Caki2 (cell line): ENCODE data around the gene RARS1. TPM values are rescaled to one million over a fixed set of nuclear protein-coding genes. Genes with fewer than 3 reads are reported as not detected.

Experiments
- DNase-seq: peaks from one replicate; pipeline ENCODE4 v3.0.0-alpha.2; 2015; ENCODE audit warnings: low read depth
- in situ Hi-C: cut with HindIII; loops from 2 replicates; pipeline ENCODE4 v1.10.0; 2016; ENCODE audit warnings: low sequenced_read_pairs, low pct_unique_long_range_greater_than_20kb, mixed read lengths
- total RNA-seq: library from RNA; depleted of rRNA; stranded (reverse); fragments of >200 nt; shearing (Covaris generic); gene quantifications from 2 replicates; pipeline ENCODE4 v1.2.3, GENCODE V29; 2014; ENCODE audit warnings: low replicate concordance; rRNA removed

RARS1 gene
- total RNA-seq: 248 and 273 TPM in 2 replicates

DNA sequence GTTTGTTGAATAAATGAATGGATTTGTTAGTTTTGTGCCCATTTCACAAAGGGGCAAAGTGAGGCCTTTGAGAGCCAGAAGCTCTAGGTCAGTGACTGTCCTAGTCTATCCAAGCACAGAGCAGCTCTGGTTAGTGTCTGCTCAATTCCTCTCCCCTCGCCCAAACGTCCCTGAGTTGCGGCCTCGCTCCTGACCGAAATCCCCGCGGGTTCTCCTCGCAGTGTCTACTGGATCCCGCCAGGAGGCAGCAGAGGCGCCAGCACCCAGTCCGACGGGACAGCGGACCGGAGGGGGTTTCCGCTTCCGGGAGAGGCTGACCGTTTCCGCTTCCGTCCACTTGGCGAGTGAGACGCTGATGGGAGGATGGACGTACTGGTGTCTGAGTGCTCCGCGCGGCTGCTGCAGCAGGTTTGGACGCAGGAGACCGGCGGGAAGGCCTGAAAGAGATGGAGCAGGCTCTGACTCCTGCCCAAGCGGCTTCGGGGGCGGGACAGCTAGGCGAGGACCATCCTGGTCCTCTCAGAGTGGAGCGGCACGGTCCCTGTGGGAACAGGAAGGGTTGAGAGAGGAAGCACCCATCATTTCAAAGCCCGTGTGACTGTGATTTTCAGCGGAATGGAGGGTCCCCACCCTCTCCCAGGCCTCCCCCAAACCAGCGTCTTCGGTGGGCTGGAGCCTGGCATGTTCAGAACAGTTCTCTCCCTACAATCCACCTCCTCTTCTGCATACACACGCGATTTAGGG is at the start of gene RARS1:
RARS1 (plus strand) TSS at position 336 of the 744 bp plus-strand sequence; CDS start at position 364, 28 bp downstream.
- DNase-seq: peak; percentile 93
- in situ Hi-C loops: no loop called here

DNA sequence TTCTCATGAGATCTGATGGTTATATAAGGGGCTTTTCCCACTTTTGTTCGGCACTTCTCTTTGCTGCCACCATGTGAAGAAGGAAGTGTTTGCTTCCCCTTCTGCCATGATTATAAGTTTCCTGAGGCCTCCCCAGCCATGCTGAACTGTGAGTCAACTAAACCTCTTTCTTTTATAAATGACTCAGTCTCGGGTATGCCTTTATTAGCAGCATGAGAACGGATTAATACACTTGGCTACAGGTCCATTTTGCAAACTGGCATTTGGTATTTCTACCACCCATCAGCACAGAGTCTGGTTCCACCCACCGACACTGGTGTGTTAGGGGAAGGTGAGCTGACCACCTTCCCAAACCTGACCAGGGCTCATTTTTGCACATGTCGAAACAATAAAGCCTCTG is 47.9 kb upstream of the RARS1 start:
- DNase-seq: no peak
- in situ Hi-C loops: no loop called here

DNA sequence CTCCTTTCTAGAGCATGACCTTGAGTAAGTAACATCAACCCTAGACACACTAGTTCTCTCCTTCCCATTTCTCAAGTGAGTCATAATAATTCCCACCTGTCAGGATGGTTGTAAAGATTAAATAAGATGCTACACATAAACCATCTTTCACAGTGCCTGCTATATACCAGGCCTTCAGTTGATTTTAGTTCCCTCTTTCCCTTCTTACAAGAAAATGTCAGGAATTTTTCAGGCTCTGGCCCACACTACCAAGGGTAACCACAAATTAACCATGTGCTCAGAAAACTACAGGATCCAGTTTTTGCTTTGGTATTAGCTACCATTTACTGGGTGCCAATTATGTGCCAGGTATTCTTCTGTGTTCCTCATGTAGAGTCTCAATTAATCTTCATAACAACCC is 42.7 kb upstream of the RARS1 start:
- in situ Hi-C loops: no loop called here
- DNase-seq: no peak

DNA sequence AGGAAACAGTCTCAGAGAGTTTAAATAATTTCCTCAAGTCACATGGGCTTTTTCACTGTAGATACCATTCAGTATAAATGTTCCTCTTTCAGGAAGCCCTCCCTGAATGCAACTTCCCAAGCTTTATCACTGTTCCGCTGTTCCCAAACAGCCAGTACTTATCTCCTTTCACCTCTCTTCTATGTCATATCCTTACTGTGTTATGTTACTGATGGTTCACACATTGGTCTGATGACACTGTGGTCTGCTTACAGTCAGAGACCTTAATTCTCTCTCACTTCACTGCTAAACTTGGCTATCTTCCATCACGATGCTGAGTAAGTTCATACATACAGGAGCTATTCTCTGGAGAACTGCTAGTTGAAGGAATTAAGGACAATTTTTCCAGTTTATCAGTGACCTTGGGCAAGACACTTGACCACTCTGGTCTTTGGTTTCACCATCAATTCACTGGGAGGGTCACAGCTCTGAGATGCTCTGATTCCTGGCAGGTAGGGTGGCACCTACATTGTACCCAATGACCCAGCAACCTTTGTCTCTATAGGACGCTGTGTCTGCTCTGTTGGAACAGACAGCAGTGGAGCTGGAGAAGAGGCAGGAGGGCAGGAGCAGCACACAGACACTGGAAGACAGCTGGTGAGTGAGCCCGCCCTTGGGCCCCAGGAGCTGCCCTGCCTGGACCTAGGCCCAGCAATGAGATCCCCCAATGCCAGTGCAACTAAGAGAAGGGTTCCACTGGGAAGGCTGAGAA is 42.1 kb upstream of the RARS1 start:
- no peak for DNase-seq
- in situ Hi-C loops: no loop called here

DNA sequence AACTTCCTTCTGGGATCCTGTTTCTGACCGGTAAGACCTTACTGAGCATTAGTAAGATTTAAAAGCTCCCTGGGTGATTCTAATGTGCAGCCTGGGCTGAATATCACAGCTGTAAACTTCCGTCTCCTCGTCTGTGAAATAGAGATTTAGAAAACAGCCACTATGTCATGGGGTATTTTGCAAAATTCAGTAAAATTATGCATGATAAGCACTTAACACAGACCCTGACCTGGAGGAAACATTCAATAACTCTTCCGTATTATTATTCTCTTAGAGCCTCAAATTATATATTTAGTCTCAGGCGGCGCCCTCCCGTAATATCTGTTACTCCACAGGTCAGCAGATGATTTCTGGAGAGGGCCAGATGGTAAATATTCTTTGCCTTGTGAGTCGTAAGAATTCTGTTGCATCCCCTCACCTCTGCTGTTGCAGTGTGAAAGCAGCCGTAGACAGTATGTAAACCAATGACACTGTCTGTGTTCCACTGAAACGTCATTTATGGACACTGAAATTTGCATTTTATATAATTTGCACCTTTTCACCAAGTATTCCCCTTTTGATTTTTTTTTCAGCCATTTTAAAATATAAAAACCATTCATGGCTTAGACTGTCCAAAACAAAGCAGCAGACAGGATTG is 39.2 kb upstream of the RARS1 start:
- no peak for DNase-seq
- in situ Hi-C loops: no loop called here

DNA sequence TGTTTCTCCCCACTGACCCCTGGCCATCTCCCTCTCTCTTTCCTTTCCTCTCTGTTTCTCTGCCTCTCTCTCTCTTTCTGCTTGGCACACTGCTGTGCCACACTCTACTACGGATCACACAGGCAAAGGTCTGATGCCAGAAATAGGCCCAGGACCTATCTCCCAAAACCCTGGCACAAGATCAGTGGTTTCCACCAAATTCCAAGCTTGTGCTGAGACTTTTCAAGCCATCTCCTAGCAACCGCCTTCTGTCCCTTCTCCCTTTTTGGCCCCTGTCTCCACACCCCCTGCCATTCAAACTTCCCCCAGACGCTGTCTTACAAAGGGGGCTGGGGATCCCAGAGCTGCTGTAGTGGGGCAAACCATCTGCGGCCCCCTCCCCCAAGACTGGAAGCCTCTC is 38.5 kb upstream of the RARS1 start:
- in situ Hi-C loops: no loop called here
- no peak for DNase-seq

DNA sequence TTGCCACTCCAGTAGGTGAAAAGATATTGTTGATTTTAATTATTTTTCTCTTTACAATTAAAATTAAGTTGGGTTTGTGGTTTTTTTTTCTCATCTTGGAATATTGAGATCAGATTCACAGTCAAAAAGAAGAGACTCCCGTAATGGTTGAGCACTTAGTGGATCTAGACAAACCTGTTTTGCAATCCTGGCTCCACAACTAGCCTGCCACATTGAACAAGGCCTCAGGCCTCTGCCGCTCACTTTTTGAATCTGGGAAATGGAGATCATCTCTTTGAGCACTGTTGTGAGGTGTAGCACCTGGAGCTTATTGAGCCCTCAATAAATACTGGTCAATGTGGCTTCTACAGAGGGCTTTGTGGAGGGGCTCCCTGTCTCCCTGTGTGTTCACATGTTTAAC is 37.1 kb upstream of the RARS1 start:
- in situ Hi-C loops: no loop called here
- DNase-seq: no peak

DNA sequence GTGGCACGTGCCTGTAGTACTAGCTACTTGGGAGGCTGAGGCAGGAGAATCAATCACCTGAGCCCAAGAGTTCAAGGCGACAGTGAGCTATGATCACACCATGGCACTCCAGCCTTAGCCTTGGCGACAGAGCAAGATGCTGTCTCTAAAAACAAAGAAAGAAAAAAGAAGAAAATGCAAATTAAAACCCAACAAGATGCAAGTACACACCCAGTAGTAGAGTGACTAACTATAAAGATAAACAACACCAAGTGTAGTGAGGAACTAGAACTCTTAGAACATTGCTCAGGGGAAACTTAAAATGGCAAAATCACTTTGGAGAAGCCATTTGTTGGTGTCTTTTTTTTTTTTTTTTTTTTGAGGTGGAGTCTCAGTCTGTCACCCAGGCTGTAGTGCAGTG is 34.7 kb upstream of the RARS1 start:
- DNase-seq: no peak
- in situ Hi-C loops: no loop called here

DNA sequence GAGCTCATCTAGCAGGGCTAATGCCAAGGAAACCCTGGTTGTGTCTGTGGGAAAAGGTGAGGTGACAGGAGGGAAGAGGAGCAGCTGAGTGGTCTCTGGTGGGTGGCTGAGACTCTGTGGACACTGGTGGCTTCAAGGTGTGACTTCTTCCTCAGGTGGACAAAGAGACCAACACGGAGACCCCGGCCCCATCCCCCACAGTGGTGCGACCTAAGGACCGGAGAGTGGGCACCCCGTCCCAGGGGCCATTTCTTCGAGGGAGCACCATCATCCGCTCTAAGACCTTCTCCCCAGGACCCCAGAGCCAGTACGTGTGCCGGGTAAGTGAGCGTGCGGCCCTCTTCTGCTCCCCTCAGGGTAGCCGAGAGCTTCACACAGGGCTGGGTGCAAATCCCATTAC is 31.1 kb upstream of the RARS1 start:
- DNase-seq: no peak
- in situ Hi-C loops: no loop called here

DNA sequence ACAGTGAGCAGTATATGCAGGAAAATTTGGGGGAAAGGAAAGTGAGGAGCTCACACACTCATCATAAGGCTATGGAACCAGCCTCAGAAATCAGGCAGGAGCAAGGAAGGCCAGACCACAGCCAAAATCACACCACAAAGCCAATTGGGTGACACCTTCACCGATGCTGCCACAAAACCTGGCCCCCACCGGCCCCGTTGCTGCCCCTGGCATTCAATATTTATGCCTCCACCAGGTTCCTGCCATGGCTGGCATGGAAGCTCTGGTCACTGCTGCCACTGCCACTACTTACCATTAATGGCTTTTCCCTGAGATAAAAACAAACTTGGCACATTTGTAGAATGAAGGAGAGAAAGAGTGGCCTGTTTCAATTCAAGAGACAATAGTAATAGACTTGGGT is 28.7 kb upstream of the RARS1 start:
- DNase-seq: no peak
- in situ Hi-C loops: no loop called here

DNA sequence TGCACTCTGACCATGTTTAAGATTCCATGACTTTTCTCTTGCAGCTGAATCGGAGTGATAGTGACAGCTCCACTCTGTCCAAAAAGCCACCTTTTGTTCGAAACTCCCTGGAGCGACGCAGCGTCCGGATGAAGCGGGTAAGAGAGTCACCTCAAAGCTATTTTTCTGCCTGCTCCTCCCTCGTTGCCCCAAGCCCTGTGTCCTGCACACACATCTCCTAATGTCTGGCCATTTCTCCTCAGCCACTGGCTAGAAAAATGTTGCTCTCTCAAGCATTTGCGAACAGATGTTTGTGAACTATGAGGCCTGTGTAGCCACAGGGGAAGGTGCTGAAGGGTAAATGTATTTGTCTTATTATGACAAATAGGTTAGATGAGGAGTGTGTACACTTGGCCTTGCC is 25.7 kb upstream of the RARS1 start:
- no peak for DNase-seq
- in situ Hi-C loops: no loop called here

DNA sequence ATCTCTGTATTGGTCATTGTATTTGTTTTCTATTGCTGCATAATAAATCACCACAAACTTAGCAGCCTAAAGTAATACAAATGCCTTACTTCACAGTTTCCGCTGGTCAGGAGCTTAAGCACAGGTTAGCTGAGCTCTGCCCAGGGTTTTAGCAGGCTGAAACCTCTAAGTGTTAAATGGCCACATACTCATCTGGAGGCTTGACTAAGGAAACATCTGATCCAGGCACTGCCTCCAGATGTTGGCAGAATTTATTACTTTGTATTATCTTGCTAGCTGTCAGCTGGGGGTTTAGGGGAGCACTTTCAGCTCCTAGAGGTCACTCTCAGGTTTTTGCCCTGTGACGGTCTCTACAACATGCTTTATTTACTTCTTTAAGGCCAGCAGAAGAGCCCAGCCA is 23.2 kb upstream of the RARS1 start:
- in situ Hi-C loops: no loop called here
- DNase-seq: no peak

DNA sequence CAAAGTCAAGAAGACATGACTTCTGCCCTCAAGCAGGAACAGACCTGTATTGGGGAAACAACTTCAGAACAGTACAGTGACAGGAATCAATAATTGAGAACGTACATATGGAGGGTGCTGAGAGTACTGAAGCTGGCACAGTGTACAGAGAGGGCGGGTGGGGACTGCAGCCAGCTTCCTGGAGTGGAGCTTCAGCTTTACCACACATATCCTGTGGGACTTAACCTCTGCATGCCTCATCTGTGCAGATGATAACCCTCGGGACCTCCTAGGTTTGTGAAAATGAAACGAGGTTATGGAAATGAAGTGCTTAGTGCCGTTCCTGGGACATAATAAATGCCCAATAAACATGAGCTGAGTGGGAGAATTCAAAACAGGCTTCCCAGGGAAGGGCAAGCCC is 22.1 kb upstream of the RARS1 start:
- in situ Hi-C loops: no loop called here
- DNase-seq: no peak

DNA sequence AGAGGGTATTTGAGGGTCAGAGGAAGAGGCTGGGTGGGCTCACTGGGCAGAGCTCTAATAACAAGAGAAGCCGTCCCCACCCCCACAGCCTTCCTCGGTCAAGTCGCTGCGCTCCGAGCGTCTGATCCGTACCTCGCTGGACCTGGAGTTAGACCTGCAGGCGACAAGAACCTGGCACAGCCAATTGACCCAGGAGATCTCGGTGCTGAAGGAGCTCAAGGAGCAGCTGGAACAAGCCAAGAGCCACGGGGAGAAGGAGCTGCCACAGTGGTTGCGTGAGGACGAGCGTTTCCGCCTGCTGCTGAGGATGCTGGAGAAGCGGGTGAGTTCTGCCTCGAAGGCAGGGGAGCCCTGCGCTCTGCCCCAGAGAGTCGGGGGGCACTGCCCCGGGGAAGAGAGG is 21.6 kb upstream of the RARS1 start:
- DNase-seq: no peak
- in situ Hi-C loops: no loop called here

DNA sequence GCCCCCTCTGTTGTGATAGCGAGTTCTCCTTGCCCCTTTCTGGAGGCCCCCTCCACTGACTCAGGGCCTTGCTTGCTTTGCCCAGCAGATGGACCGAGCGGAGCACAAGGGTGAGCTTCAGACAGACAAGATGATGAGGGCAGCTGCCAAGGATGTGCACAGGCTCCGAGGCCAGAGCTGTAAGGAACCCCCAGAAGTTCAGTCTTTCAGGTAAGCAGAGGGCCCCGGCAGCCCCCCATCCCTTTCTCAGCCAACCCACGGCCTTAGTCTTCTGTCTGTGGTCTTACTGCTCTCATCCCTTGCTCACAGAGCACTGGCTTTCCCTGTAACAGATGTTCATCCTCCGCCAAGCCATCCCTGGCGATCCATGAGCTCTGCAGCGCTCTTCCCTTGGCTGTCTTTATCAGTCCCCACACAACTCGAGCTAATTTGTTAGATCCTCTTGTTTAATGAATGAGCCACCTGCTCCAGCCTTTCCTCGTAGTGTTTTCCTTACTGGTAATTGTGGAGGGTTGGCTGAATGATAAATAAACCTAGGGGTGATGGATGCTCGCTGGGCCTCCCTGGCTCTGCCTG is 18.4 kb upstream of the RARS1 start:
- in situ Hi-C loops: no loop called here
- no peak for DNase-seq

DNA sequence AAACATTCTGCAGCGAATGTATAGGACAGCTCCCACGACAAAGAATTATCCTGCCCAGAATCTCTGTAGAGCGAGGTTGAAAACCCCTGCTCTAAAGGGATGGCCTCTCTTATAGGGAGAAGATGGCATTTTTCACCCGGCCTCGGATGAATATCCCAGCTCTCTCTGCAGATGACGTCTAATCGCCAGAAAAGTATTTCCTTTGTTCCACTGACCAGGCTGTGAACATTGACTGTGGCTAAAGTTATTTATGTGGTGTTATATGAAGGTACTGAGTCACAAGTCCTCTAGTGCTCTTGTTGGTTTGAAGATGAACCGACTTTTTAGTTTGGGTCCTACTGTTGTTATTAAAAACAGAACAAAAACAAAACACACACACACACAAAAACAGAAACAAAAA is 17.4 kb upstream of the RARS1 start:
- in situ Hi-C loops: no loop called here
- no peak for DNase-seq

DNA sequence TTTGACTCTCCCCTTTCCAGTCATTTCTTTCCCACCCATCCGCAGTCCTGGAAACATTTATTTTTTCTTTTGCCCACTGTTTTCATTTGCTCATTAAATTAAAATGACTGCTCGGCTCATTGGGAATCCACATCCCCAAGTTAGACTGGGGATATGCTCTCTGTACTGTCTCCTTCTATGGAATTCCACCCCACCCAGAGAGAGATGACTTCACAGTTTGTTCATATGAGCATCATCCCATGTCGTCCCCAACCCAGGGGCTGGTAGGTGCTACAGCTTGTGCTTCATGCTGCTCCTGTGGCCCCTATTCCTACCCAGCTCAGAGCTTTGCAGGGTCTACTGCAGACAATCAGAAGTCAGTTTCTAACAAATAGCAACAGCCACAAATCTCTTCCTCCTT is 16.5 kb upstream of the RARS1 start:
- no peak for DNase-seq
- in situ Hi-C loops: no loop called here

DNA sequence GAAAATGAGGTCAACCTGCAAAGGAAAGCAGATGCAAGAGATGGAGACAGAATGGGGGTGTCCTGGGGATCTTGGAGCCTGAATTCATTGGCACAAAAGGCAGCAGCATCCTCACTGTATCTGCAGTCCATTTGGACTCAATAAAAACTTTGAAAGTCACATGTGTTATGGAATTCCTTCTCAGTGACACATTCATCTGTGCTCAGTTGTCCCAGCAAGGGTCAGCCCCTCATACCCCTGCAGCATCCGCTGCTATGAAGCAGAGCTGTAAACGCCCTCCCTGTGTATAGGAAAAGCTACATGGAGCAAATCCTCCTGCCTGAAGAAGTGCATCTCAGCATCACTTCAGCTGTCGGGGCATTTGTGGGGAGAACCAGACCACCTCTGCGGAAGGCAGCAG is 14.5 kb upstream of the RARS1 start:
- in situ Hi-C loops: no loop called here
- peak; percentile 25 for DNase-seq

DNA sequence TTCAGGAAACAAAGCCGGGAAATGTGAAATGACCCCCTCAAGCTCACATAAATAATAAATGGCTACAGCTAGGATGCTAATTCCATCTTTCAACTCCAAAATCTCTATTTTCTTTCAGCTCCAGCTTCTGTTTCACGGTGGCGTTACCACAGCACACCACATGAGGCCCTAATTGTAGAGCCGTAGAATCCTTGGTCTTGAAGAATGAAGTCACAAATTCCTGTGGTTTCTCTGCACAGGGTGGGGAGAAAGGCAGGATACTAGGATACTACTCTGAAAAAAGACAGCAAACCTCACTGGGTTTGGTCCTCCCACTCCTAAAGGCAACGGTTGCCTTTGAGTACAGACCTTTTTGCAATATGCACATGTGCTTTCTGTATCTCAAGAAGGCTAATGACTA is 13.9 kb upstream of the RARS1 start:
- in situ Hi-C loops: no loop called here

More for the DNA sequence above, 13.9 kb upstream of the RARS1 start:
- peak; percentile 82 for DNase-seq
